GM13976 (cell line): ENCODE results near the gene ITPRIPL1.
"Not testable (repeated sequence)": the region's sequence is repeated elsewhere in the genome, so short reads cannot be mapped to it uniquely, and the experiment has no call there.

ENCODE experiments used
- DNase-seq: peaks from one replicate; pipeline ENCODE4 v3.0.0; 2012; ENCODE audit warnings: low spot score
- in situ Hi-C: fragments of 300-500 bp; cut with MboI; formaldehyde crosslinking; loops from one replicate; pipeline ENCODE4 v1.12.0; 2022; ENCODE audit warnings: low sequenced_read_pairs, mixed read lengths, inconsistent platforms; ENCODE audit not compliant: unreplicated experiment
- TF ChIP-seq, protein P1 (sequence below): IDR thresholded peaks from 2 replicates; pipeline ENCODE4 v1.5.1; 2012; ENCODE audit warnings: borderline replicate concordance, mild to moderate bottlenecking; ENCODE audit not compliant: insufficient read depth; ENCODE audit errors: extremely low read depth, missing control alignments, control extremely low read depth

ITPRIPL1 gene, protein sequence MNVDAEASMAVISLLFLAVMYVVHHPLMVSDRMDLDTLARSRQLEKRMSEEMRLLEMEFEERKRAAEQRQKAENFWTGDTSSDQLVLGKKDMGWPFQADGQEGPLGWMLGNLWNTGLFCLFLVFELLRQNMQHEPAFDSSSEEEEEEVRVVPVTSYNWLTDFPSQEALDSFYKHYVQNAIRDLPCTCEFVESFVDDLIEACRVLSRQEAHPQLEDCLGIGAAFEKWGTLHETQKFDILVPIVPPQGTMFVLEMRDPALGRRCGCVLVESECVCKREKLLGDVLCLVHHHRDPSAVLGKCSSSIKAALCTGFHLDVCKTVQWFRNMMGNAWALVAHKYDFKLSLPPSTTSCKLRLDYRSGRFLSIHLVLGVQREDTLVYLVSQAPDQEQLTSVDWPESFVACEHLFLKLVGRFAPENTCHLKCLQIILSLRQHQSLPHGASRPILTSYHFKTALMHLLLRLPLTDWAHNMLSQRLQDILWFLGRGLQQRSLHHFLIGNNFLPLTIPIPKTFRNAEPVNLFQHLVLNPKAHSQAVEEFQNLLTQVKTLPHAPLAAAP

DNA sequence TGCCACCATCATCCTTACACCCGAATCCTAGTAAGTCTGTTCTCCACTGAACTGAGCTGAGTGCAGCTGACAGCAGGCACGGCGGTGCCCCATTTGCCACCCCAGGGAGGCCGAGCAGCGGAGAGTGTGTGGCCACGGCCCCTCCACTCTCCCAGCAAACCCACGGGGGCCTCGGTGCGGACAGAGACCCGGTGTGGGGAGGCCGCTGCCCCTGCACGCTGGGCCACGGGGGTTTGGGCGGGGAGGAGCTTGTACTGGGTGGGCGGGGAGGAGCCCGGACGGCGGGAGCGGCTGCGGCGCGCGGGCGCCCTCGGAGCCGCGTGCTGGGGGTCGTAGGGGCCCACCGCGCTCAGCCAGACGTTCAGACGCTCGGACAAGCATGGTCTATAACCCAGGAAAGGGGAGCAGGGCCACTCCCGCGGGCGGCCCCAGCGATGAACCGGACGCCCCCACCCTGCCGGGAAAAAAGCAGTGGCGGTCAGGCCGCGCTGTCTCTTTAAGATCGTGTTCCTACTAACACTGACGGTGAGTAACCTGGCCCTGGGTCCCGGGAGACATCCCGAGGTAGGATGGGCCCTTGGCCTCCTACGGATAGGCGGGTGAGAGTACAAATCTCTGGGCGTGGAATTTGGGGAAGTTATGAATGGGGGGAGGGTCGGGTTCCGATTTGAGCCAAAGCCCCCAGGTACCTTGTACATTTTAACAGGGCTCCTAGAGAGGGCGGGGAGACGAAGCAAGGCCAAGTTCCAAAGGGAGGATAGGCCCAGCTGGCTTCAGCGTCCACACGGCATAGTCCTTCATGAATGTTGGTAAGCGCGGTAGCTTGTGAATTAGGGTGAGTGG lies at the start of gene ITPRIPL1:
TSS of gene ITPRIPL1 (plus strand) at position 277 of the 843 bp plus-strand sequence. CDS start at position 800, 523 bp downstream.
- TF ChIP-seq, protein P1, sequence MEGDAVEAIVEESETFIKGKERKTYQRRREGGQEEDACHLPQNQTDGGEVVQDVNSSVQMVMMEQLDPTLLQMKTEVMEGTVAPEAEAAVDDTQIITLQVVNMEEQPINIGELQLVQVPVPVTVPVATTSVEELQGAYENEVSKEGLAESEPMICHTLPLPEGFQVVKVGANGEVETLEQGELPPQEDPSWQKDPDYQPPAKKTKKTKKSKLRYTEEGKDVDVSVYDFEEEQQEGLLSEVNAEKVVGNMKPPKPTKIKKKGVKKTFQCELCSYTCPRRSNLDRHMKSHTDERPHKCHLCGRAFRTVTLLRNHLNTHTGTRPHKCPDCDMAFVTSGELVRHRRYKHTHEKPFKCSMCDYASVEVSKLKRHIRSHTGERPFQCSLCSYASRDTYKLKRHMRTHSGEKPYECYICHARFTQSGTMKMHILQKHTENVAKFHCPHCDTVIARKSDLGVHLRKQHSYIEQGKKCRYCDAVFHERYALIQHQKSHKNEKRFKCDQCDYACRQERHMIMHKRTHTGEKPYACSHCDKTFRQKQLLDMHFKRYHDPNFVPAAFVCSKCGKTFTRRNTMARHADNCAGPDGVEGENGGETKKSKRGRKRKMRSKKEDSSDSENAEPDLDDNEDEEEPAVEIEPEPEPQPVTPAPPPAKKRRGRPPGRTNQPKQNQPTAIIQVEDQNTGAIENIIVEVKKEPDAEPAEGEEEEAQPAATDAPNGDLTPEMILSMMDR, result no peak
- in situ Hi-C loops, result no loop called here
- peak; percentile 71 for DNase-seq

DNA sequence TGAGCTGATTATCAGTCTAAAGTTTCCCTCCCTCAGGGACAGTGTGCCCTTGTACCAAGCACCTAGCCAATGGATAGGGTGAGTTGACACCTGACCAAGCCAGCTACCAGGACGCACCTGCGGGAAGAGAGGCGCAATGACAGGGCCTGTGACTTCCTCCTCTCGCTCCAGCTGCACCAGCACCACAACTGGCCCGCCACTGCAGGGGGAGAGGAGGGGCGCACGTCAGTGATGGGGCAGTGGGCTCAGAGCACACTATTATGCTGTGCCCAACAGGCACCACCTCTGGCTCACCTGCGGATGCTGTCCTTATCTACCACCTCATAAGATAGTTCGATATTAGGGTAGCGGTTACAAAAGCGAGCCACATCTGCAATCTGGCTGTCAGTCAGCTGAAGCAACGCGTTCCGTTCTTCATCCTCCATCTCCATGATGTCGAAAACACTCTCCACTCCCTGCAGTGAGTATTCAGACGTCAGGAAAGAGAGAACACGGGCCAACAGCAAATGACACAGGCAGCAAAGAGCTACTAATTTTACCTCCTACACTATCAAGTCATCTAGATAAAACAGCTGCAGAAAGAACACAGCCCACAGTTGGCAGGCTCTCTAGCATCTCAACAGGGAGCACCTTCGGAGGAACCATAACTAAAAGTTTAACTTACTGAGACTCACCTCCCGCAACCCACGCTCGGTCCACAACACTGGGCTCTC lies 48.2 kb upstream of the ITPRIPL1 start:
- TF ChIP-seq, protein P1, result no peak
- in situ Hi-C loops, result no loop called here

GRCh38 chr2:96287273-96287856 lies 37.8 kb upstream of the ITPRIPL1 start:
- in situ Hi-C loops, result no loop called here
- TF ChIP-seq, protein P1, result no peak
- DNase-seq, result no peak

More for the DNA sequence above, 48.2 kb upstream of the ITPRIPL1 start:
- no peak for DNase-seq

GRCh38 chr2:96291751-96292150 lies 33.4 kb upstream of the ITPRIPL1 start:
- in situ Hi-C loops, result no loop called here
- TF ChIP-seq, protein P1, result no peak
- no peak for DNase-seq

- in situ Hi-C loops, DNase-seq: not testable (repeated sequence)
Measured at GRCh38 chr2:96294271-96294670, 30.8 kb upstream of the ITPRIPL1 start.

DNA sequence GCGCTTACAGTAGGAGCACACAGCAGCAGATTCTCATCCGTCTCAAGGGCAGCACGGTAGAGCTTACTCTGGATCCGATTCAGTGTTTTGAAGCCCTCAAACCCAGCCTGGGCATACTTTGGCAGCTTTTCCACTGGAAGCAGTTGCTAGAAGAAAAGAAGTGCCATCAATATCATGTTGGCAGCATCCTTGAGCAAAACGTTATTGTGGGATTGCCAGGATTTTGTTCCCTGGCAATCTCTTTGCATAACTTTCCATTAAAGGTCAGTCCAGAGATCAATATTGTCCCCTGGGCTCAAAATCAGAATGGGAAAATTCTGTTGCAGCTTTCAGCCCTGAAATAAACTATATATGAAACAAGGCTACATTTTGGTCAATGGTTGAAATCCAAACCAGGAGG lies 28.2 kb upstream of the ITPRIPL1 start:
- DNase-seq, result no peak
- TF ChIP-seq, protein P1, result no peak
- in situ Hi-C loops, result no loop called here
